ENCODE measurements around the gene ECE2.
A peak's percentile ranks its signal among the peaks of the same experiment; 100 is the strongest.

The ECE2 gene

DNA sequence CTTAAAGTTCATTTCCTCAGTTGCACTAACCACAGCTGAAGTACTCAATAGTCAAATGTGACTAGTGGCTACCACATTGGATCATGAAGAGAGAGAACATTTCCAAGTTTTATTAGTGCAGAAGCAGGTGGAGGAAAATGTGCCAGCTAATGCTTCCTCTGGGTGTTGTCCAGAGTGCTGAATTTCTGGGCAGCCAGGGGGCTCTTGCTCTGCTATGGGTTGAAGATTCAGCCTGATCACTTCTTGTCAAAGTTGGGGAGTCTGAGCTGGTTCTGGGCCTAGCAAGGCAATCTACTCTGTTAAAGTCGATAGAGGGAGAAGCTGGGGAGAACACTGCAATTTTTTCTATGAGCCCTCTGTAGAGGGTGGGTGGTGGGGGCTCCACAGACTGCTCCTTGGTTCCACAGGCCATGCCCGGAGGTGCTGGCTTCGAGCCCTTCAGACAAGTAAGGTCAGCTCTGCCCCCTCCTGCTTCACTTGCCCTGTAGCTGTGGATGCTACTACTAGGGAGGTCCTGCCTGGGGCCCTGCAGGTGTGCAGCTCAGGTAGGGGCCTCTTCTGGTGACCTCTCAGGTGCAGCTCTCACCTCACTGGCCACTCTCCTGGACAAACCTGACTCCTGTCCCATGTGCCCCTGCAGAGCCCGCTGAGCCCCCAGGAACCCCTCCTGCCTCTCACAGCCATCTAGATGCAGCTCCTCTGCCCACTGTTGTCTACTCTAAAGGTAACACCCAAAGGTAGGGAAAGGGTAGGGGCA is 35.3 kb upstream of the ECE2 start:
- no peak for DNase-seq (ENCODE audit: low read depth)
- no peak overlapping the region for H3K4me3 ChIP-seq (ENCODE audit: control insufficient read depth, low read depth, low read length)
- TF ChIP-seq, protein P1, sequence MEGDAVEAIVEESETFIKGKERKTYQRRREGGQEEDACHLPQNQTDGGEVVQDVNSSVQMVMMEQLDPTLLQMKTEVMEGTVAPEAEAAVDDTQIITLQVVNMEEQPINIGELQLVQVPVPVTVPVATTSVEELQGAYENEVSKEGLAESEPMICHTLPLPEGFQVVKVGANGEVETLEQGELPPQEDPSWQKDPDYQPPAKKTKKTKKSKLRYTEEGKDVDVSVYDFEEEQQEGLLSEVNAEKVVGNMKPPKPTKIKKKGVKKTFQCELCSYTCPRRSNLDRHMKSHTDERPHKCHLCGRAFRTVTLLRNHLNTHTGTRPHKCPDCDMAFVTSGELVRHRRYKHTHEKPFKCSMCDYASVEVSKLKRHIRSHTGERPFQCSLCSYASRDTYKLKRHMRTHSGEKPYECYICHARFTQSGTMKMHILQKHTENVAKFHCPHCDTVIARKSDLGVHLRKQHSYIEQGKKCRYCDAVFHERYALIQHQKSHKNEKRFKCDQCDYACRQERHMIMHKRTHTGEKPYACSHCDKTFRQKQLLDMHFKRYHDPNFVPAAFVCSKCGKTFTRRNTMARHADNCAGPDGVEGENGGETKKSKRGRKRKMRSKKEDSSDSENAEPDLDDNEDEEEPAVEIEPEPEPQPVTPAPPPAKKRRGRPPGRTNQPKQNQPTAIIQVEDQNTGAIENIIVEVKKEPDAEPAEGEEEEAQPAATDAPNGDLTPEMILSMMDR (IDR thresholded peaks at IDR 0.05; ENCODE audit: control insufficient read depth, insufficient read depth, low read depth, low read length, missing control alignments), result no peak

DNA sequence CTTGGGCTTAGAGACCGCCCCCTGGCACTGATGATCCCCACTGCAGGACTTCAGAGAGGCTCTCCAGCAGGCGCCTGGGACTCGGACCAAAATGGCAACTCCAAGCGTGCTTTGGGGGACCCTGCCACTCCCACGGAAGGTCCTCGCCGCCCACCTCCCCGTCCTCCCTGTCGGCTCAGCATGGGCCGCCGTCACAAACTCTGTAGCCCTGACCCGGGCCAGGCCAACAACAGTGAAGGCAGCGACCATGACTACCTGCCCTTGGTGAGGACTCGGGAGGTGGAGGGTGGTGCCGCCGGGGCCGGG is 34.7 kb upstream of the ECE2 start:
- H3K4me3 ChIP-seq (ENCODE audit: control insufficient read depth, low read depth, low read length), result no peak overlapping the region
- no peak for DNase-seq (ENCODE audit: low read depth)
- TF ChIP-seq, protein P1 (IDR thresholded peaks at IDR 0.05; ENCODE audit: control insufficient read depth, insufficient read depth, low read depth, low read length, missing control alignments), result no peak

DNA sequence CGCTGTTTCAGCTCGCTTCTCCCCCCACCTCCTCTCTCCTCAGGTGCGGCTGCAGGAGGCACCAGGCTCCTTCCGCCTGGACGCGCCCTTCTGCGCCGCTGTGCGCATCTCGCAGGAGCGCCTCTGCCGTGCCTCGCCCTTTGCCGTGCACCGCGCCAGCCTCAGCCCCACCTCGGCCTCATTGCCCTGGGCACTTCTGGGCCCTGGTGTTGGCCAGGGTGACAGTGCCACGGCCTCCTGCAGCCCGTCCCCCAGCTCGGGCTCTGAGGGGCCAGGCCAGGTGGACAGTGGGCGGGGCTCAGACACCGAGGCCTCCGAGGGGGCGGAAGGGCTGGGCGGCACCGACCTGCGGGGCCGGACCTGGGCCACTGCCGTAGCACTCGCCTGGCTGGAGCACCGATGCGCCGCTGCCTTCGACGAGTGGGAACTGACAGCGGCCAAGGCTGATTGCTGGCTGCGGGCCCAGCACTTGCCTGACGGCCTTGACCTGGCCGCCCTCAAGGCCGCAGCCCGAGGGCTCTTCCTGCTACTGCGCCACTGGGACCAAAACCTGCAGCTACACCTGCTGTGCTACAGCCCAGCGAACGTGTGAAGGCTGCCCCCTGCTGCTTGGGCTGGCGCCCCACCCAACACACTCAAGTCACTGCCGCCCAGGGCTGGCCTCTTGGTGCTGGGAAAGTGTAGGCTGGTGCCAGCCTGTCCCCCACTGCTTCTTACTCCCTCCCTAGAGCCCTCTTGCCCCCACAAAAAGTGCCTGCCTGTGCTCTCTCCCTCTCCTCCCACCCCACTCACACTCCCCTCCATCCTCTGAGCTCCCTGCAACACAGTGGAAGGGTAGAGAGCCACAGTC is 34.1 kb upstream of the ECE2 start:
- no peak for DNase-seq (ENCODE audit: low read depth)
- H3K4me3 ChIP-seq (ENCODE audit: control insufficient read depth, low read depth, low read length), result no peak overlapping the region
- TF ChIP-seq, protein P1 (IDR thresholded peaks at IDR 0.05; ENCODE audit: control insufficient read depth, insufficient read depth, low read depth, low read length, missing control alignments), result peak; percentile 49

DNA sequence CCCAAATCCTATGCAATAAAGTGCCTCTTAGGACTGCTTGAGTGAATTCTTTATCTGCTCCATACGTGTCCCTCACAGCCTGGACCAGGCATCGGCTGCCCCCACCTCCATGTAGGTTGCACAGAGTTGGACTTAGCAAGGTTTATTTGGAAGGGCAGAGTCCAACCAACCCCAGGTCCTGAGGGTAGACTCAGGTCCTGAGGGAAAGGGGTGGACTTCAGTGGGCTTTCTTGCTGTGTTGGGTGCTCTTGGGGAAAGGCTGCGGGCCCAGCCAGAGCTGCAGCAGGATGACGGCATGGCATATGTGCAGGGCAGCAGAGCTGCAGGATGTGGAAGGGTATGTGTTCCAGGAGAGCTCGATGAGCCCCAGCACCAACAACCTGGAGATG is 33.5 kb upstream of the ECE2 start:
- no peak overlapping the region for H3K4me3 ChIP-seq (ENCODE audit: control insufficient read depth, low read depth, low read length)
- TF ChIP-seq, protein P1 (IDR thresholded peaks at IDR 0.05; ENCODE audit: control insufficient read depth, insufficient read depth, low read depth, low read length, missing control alignments), result no peak
- no peak for DNase-seq (ENCODE audit: low read depth)

DNA sequence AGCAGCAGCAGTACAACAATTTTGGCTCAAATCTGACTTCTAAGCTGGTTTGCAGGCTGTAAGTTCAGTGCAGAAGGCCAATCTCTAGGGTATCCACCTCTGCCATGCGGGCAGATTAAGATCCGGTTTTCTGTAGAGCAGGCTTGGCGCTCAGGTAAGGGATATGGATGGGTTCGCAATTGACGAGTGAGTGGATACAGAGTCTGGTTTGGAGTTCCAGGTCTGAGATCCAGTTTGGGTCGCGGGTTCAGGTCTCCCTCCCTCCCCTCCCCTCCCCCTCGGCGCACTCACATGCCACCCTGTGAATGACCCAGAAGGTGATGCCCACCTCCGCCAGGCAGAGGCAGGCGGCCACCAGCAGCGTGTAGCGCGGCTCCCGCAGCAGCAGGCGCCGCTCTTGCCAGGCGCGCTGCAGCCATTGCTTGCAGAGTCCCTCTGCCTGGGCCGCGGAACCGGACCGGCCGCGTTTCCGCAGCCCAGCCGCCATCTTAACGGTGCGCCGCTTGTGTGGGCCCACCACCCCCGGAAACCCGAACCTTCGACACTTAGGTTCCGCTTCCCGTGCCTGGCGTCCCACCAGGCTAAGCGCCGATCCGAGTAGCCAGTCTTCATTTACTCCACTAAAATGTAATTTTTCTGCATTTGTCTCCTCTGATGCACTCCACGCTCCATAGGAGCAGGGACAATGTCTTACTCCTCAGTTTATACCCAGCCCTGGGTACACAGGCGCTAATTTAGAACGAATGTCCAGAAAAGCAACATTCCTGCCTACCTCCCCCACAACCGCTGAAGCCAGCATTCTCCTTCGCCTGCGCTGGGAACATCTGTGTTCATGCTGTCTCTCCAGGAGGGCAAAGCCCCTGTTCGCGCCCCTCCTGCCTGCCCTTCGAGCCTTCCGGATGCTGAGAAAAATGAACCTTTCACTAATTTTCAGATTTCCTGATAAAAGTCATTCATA is 27.1 kb upstream of the ECE2 start, which contains the start of gene ALG3:
TSS of gene ALG3 (minus strand) at position 509 of the 958 bp plus-strand sequence. CDS start at position 487, 22 bp downstream.
- TF ChIP-seq, protein P1 (IDR thresholded peaks at IDR 0.05; ENCODE audit: control insufficient read depth, insufficient read depth, low read depth, low read length, missing control alignments), result no peak
- DNase-seq (ENCODE audit: low read depth), result peak; percentile 48
- peak within 1 kb of the TSS; percentile 98 for H3K4me3 ChIP-seq (ENCODE audit: control insufficient read depth, low read depth, low read length)

Measured in AG09309 (cell line).